ENCODE data around the gene PHYHD1.
A peak's percentile ranks its signal among the peaks of the same experiment; 100 is the strongest.

PHYHD1 gene

DNA sequence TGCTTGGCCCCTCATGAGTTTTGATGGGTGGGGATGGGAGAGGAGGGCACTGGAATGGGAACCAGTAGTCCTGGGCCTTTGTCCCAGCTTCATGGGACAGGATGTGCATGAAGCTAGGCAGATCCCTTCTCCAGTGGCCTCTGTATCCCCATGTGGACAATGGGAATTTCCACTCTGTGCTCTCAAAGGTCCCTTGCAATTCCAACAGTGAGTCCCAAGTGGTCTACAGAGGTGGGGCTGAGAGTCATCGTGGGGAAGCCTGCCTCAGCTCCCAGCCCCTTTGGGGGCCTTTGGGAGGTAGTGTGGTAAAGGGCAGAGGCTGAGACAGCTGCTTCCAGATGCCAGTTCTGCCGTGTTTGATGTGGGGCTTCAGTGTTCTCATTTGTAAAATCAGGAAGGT is 1.9 kb upstream of the PHYHD1 start:
- no peak for DNase-seq (ENCODE audit: extremely low spot score)
- TF ChIP-seq CTCF (IDR thresholded peaks at IDR 0.05; ENCODE audit: control extremely low read depth, extremely low read depth, low read depth, missing control alignments): no peak
- ChIA-PET CTCF (interaction anchor here (1.6 to 3.1 kb wide), 3 partner anchors 9 to 109 kb away, joined by 4 to 24 read pairs (median 4); partner anchors contain the start of gene SH3GLB2), POLR2A (interaction anchor here (0.7 kb wide), 1 partner anchor 61 kb away, joined by 8 read pairs; no protein-coding TSS in a partner anchor)

DNA sequence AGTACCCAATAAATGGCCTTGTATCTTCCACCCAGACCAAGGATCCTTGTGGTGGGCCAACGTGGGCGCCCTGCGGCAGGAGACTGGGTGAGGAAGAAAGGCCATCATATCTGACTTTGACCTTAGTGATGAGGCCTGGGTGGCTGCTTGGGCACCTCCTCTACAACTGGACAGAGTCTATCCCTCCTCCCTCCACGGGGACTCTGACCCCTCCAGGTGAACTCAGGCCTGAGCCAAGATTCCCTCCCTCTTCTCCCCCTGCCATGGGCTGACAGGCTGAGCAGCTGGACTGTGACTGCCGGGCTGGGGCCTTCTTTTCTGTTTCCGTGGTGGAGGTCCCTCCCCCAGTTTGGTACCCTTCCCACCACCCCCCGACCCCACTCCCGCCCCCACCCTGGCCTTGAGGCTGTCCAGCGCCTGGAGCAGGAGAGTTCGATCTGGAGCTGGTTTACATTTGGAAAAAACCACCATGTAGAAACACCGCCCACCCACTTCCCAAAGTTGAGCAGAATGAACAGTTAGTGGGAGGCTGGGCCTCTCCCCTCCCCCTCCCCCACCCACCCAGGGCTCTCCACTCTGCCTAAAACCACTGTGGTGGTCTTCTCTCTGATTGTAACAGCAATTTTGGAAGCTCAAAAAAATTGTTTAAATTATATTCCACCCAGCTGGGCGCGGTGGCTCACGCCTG is 1.2 kb upstream of the PHYHD1 start:
- ChIA-PET POLR2A (no interaction called here), CTCF (interaction anchor here (3.1 kb wide), 1 partner anchor 8 kb away, joined by 24 read pairs; no protein-coding TSS in a partner anchor)
- TF ChIP-seq CTCF (IDR thresholded peaks at IDR 0.05; ENCODE audit: control extremely low read depth, extremely low read depth, low read depth, missing control alignments): no peak
- DNase-seq (ENCODE audit: extremely low spot score): no peak

- ChIA-PET CTCF (interaction anchor here (1.0 to 2.0 kb wide), 3 partner anchors 58 to 104 kb away, joined by 3 to 12 read pairs (median 3); partner anchors contain the start of gene ENDOG), POLR2A (no interaction called here)
- no peak for TF ChIP-seq CTCF (IDR thresholded peaks at IDR 0.05; ENCODE audit: control extremely low read depth, extremely low read depth, low read depth, missing control alignments)
- peak; percentile 58 for DNase-seq (ENCODE audit: extremely low spot score)
These were observed 1.3 kb downstream of the PHYHD1 start for GRCh38 chr9:128921881-128922763.

DNA sequence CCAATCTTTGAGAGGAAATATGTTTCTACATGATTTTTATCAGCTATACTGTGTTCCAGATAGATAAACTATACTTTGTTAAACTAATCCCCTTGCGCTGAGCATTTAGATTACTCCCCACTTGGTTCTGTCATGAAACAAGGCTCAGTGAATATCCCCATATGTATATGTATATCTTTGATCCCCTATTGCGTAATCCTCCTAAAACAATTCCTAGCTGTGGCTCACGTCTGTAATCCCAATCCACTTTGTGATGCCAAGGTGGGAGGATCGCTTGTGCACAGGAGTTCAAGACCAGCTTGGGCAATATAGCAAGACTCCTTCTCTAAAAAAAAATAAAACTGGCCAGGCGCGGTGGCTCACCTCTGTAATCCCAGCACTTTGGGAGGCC is 2.7 kb downstream of the PHYHD1 start:
- ChIA-PET POLR2A (no interaction called here), CTCF (interaction anchor here (1.4 to 2.0 kb wide), 3 partner anchors 14 to 485 kb away, joined by 3 to 12 read pairs (median 3); no protein-coding TSS in a partner anchor)
- DNase-seq (ENCODE audit: extremely low spot score): no peak
- no peak for TF ChIP-seq CTCF (IDR thresholded peaks at IDR 0.05; ENCODE audit: control extremely low read depth, extremely low read depth, low read depth, missing control alignments)

DNA sequence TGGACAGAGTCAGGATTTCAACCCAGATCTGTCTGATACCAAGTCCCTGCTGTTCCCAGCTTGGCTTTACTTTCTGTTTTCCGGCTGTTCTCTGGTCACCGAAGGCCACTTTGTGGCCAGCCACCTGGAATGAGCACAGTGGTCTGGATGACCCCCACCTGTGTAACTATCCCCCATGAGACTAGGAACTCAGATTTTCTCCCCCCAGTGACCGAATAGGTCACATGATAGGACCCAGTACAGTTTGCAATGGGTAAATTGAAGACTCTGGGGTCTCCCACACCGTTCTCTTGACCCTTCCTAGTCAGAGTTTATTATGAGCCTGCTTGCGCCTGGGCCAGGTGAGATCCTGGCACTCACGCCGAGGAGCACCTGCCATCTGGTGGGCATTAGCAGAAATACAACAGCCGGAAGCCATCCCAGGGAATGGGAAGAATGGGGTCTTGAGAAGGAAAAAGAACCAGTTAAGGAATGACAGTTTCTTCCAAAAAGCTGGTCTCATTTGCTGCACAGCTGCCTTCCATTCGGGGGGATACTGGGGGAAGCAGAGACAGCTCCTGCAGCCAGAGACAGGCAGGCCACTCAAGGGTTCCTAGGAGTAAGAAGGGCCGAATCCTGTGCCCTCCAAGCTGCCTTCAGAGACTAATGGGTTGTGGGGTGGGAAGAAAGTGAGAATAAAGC is 7.1 kb downstream of the PHYHD1 start:
- ChIA-PET CTCF (interaction anchor here (0.6 to 5.2 kb wide), 49 partner anchors 8 to 633 kb away, joined by 3 to 67 read pairs (median 4); partner anchors contain the start of genes DOLK, DOLPP1, ENDOG and NUP188), POLR2A (no interaction called here)
- peak; percentile 79 for DNase-seq (ENCODE audit: extremely low spot score)
- TF ChIP-seq CTCF (IDR thresholded peaks at IDR 0.05; ENCODE audit: control extremely low read depth, extremely low read depth, low read depth, missing control alignments): peak; percentile 93

- no peak for TF ChIP-seq CTCF (IDR thresholded peaks at IDR 0.05; ENCODE audit: control extremely low read depth, extremely low read depth, low read depth, missing control alignments)
- CTCF ChIA-PET: interaction anchor here (0.7 to 5.2 kb wide), 48 partner anchors 9 to 633 kb away, joined by 3 to 67 read pairs (median 4); partner anchors contain the start of genes DOLK, DOLPP1, ENDOG and NUP188
- POLR2A ChIA-PET: no interaction called here
- DNase-seq (ENCODE audit: extremely low spot score): no peak
These were observed 7.8 kb downstream of the PHYHD1 start for GRCh38 chr9:128928624-128929023.

All from GM10248 (cell line).